ENCODE results near the gene FMO1. TPM values are rescaled to one million over a fixed set of nuclear protein-coding genes. Genes with fewer than 3 reads are reported as not detected.

The FMO1 gene
- total RNA-seq, 4 donors from 2014 or later: 0.77 to 14.1 (median 2.7) TPM

DNA sequence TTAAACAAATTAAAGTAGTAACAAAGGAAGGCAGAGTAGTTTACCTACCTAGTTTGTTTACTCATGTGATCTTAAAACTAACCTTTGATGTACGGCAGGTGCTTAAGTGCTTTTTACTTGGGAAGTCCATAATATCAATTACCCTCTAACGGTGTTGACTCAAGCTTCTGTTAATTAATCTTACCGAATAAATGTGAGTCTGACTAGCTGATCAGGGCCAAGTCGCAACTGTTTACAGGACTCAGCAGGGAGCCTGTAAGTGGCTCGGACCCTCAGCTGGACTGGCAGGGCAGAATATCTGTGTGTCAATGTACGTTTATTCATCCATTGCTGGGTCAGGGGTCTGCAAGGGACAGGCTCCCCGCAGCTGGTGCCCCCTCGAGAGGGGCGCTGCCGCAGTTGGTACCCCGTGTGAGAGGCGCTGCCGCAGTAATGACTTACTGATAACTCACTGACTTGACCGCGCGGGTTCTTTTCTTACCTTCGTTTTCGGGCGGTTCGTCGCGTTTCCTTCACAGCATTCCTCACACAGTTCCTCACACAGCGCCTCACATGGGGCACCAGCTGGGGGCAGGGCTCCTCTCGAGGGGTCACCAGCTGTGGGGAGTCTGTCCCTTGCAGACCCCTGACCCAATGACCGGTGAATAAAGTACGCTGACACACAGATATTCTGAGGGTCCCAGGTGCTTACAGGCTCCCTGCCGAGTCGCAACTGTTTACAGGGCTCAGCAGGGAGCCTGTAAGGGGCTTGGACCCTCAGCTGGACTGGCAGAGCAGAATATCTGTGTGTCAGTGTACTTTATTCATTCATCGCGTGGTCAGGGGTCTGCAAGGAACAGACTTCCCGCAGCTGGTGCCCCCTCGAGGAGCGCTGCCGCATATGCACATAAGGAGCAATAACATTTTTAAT, 3.0 kb downstream of the FMO1 start:
- H3K9me3 ChIP-seq: no peaks in the 10 kb centered on the region
- no peaks in the 10 kb centered on the region for H3K4me1 ChIP-seq
- no peaks in the 10 kb centered on the region for H3K36me3 ChIP-seq
- no peak overlapping the region for H3K27ac ChIP-seq
- H3K27me3 ChIP-seq: no peaks in the 10 kb centered on the region
- intact Hi-C loops (cut with DNase I; ENCODE audit: low total_unique reads): no loop called here
- TF ChIP-seq POLR2A (IDR thresholded peaks at IDR 0.05) (no peak), CTCF (IDR thresholded peaks at IDR 0.05) (peak; percentile 13 to 45 (median 29))
- DNase-seq: peak; percentile 34
- H3K4me3 ChIP-seq: peak overlapping the region; percentile 16 to 53

DNA sequence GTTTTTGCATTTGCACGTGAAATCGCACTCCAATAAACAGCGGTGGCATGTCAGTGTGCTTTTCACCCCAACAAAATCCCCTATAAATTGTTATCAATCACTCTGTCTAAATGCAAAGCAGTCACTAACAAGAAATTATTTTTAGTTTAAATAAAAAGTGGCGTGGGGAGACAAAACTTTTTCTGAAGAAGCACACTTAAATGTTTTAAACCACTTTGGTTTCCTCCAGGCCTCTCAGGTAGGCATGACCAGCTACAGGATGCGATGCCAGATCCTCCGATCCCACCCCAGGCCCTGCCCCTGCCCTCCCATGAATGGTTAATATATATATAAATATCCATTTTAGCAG, 3.6 kb downstream of the FMO1 start:
- H3K9me3 ChIP-seq: no peaks in the 10 kb centered on the region
- H3K4me1 ChIP-seq: no peaks in the 10 kb centered on the region
- peak overlapping the region in 1 of 2 donors; percentile 53 for H3K4me3 ChIP-seq
- intact Hi-C loops (cut with DNase I; ENCODE audit: low total_unique reads): no loop called here
- DNase-seq: no peak
- no peaks in the 10 kb centered on the region for H3K36me3 ChIP-seq
- H3K27me3 ChIP-seq: no peaks in the 10 kb centered on the region
- TF ChIP-seq POLR2A (IDR thresholded peaks at IDR 0.05) (no peak), CTCF (IDR thresholded peaks at IDR 0.05) (no peak)
- no peak overlapping the region for H3K27ac ChIP-seq

DNA sequence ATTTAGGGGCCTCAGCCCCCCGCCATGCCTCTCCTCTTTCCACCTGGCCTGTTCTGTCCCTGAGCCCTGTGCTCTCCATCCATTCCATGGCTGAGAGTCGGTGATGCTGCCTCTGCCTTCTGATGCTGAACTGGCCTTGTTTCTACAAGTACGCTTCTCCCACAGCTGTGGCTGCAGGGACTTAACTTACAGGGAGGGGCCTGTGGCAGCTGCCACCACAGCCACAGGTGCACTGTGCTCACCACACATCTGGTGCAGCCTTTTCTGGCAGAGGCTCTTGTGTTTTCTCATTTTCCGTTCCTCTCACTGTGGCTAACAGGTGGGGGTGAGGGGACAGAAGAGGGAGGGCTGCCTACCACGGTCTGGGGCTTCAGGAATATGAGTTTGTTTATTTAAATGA, 4.2 kb downstream of the FMO1 start:
- H3K4me1 ChIP-seq: no peaks in the 10 kb centered on the region
- H3K27me3 ChIP-seq: no peaks in the 10 kb centered on the region
- H3K4me3 ChIP-seq: no peak overlapping the region
- no peak overlapping the region for H3K27ac ChIP-seq
- TF ChIP-seq CTCF (IDR thresholded peaks at IDR 0.05) (no peak), POLR2A (IDR thresholded peaks at IDR 0.05) (no peak)
- no peak for DNase-seq
- intact Hi-C loops (cut with DNase I; ENCODE audit: low total_unique reads): no loop called here
- H3K36me3 ChIP-seq: no peaks in the 10 kb centered on the region
- H3K9me3 ChIP-seq: no peaks in the 10 kb centered on the region

DNA sequence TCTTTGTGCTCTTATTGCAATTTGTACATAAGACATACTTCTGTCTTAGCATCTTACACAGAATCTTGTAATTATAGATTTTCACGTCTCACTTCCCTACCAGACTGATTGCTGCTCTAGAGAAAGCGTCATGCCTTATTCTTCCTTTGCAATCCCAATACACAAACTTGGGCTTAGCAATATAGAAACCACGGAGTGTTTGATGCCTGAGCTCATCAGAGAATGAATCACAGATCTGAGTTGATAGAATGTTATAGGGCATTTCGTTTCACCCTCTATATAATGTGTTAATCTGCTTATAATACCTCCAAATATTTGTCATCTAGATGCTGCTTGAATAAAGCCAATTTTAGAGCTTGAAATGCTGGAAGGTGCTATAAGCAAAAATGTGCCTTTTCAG, 6.6 kb downstream of the FMO1 start:
- intact Hi-C loops (cut with DNase I; ENCODE audit: low total_unique reads): no loop called here
- TF ChIP-seq CTCF (IDR thresholded peaks at IDR 0.05) (no peak), POLR2A (IDR thresholded peaks at IDR 0.05) (no peak)
- Histone ChIP-seq H3K27ac (no peak overlapping the region), H3K9me3 (no peaks in the 10 kb centered on the region), H3K36me3 (no peaks in the 10 kb centered on the region), H3K27me3 (no peaks in the 10 kb centered on the region), H3K4me3 (no peak overlapping the region), H3K4me1 (no peaks in the 10 kb centered on the region)
- DNase-seq: no peak

- no peaks in the 10 kb centered on the region for H3K36me3 ChIP-seq
- DNase-seq: peak; percentile 46 to 53
- H3K4me1 ChIP-seq: no peaks in the 10 kb centered on the region
- H3K27ac ChIP-seq: peak overlapping the region; percentile 57 to 68
- intact Hi-C loops (cut with DNase I; ENCODE audit: low total_unique reads): no loop called here
- H3K4me3 ChIP-seq: no peak overlapping the region
- no peaks in the 10 kb centered on the region for H3K27me3 ChIP-seq
- no peaks in the 10 kb centered on the region for H3K9me3 ChIP-seq
- TF ChIP-seq POLR2A (IDR thresholded peaks at IDR 0.05): no peak
- TF ChIP-seq CTCF (IDR thresholded peaks at IDR 0.05): no peak
Observed at GRCh38 chr1:171256940-171257606, 8.8 kb downstream of the FMO1 start.

Data from uterus (tissue), 4 donors.